22Rv1 (cell line): ENCODE data around the gene MFSD6.

Source experiments
- H3K27ac ChIP-seq: fragments of 450-650 bp; 2 replicates; pipeline ENCODE4 v1.5.1; 2017
- CTCF ChIP-seq: fragments of 450-650 bp; IDR thresholded peaks from 2 replicates; pipeline ENCODE4 v1.5.1; 2017; ENCODE audit warnings: mild to moderate bottlenecking
- ZFX ChIP-seq: fragments of 450-650 bp; IDR thresholded peaks from 2 replicates; pipeline ENCODE4 v1.6.1; 2017; ENCODE audit warnings: antibody characterized with exemption, borderline replicate concordance

MFSD6 gene

GRCh38 chr2:190501702-190502407, 93.7 kb downstream of the MFSD6 start:
- no peak for TF ChIP-seq ZFX
- TF ChIP-seq CTCF = no peak
- H3K27ac ChIP-seq = no peak overlapping the region

GRCh38 chr2:190503088-190503487, 94.9 kb downstream of the MFSD6 start:
- H3K27ac ChIP-seq = no peak overlapping the region
- TF ChIP-seq ZFX (no peak), CTCF (no peak)

GRCh38 chr2:190504912-190505311, 96.8 kb downstream of the MFSD6 start:
- TF ChIP-seq CTCF (no peak), ZFX (no peak)
- H3K27ac ChIP-seq = no peak overlapping the region

- no peak overlapping the region for H3K27ac ChIP-seq
- TF ChIP-seq ZFX (no peak), CTCF (no peak)
These were observed 97.5 kb downstream of the MFSD6 start for GRCh38 chr2:190505696-190506095.

- no peak overlapping the region for H3K27ac ChIP-seq
- no peak for TF ChIP-seq ZFX
- TF ChIP-seq CTCF = no peak
These were observed 98.5 kb downstream of the MFSD6 start for GRCh38 chr2:190506666-190507065.

- TF ChIP-seq ZFX = no peak
- no peak for TF ChIP-seq CTCF
- H3K27ac ChIP-seq = no peak overlapping the region
These were observed 99.0 kb downstream of the MFSD6 start for GRCh38 chr2:190507135-190507534.

- peak overlapping the region; percentile 65 for H3K27ac ChIP-seq
These were observed 101.7 kb downstream of the MFSD6 start for GRCh38 chr2:190509895-190510294.

GRCh38 chr2:190511104-190511503, 102.9 kb downstream of the MFSD6 start:
- TF ChIP-seq ZFX (no peak), CTCF (peak; percentile 63)
- no peak overlapping the region for H3K27ac ChIP-seq
